HG02588 (cell line): ENCODE results near the gene ETFB.

Source experiments
- ATAC-seq: cut with Tn5 transposase; IDR thresholded peaks from one replicate; pipeline ENCODE4 v1.9.1; 2021; ENCODE audit warnings: mild to moderate bottlenecking, moderate library complexity; ENCODE audit not compliant: unreplicated experiment

The ETFB gene

DNA sequence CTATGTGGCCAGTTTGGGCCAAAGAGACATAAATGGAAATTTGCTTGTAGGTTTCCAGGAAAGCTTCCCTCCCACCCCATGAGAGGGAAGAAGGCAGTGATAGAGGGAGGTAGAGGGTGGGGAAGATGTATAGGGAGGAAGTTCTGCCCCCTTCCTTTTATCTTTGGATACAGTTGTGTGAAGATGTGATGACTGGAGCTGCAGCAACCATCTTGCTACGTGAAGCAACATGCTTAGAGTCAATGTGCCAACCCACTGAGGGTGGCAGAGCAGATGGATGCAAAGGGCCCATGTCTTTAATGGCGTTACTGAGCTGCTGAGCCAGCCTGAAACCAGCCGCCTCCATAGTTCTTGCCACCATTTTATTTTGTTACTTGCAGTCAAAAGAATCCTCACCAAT, 35.0 kb downstream of the ETFB start:
- ATAC-seq, result no peak

DNA sequence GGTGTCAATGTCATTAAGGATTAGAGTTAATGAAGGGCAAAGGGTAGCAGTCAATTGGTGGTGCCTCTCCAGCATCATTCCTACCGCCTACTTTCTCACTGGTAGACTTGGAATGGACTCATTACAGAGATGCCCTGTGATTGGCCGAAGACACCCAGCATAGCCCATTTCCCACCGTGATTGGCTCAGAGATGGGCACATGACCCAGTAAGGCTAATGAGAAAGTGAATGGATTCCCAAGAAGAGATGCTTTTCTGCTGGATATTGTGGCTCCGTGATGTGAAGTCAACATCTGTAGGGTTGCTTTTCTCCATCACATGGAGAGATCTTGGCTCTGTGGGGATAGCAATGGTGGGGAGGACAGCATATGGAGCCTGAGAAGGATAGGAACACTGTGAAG, 35.8 kb downstream of the ETFB start:
- ATAC-seq, result no peak

DNA sequence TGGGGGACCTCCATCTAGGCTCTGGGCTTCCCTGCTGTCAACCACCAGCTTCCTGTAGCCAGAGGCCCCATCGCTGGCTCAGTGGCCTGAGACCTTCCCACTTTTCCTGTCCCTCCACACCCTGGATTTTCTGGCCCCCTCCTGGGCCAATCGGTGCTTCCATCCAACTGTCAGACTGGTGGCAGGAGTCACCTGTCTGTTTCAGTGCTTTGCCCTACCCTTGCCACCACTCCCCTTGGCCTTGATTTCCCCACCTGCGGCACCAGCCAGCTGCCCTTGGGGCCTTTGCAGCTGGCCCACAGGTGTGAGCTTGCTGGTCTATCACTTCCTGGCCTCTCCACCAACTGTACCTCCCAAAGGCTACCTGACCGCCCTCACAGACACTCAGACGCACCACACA, 36.8 kb downstream of the ETFB start:
- no peak for ATAC-seq

DNA sequence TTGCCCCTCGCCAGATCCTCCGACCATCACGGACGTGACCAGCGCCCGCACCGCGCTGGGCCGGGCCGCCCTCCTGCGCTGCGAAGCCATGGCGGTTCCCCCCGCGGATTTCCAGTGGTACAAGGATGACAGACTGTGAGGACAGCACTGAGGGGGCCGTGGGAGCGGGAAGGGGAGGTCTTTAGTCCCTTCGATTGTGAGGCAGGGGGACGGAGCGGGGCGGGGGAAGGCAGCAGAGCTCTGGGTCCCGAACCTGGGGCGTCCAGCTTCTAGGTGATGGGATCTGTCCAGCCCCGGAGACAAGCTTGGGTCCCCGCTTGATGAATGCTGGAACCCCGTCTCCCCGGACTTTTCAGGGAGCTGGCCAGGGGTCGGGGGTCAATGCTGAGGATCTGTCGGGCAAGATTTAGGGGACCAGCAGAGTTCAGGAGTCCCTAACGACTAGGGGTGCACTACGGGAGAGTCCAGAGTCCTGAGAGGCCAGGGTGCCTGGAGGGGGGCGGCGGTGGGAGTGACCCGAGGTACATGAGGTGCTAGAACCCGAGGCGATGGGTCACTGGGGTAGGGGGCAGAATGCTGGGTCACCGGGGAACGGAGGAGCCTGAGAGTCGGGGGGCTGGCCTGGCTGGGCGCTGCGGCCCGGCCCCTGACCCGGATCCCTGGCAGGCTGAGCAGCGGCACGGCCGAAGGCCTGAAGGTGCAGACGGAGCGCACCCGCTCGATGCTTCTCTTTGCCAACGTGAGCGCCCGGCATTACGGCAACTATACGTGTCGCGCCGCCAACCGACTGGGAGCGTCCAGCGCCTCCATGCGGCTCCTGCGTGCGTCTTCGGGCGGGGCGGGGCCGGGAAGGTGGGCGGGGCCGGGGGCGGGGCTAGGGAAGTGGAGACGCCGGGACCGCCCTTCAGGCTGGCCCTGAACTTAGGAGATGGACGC, 38.9 kb downstream of the ETFB start:
- ATAC-seq, result no peak

DNA sequence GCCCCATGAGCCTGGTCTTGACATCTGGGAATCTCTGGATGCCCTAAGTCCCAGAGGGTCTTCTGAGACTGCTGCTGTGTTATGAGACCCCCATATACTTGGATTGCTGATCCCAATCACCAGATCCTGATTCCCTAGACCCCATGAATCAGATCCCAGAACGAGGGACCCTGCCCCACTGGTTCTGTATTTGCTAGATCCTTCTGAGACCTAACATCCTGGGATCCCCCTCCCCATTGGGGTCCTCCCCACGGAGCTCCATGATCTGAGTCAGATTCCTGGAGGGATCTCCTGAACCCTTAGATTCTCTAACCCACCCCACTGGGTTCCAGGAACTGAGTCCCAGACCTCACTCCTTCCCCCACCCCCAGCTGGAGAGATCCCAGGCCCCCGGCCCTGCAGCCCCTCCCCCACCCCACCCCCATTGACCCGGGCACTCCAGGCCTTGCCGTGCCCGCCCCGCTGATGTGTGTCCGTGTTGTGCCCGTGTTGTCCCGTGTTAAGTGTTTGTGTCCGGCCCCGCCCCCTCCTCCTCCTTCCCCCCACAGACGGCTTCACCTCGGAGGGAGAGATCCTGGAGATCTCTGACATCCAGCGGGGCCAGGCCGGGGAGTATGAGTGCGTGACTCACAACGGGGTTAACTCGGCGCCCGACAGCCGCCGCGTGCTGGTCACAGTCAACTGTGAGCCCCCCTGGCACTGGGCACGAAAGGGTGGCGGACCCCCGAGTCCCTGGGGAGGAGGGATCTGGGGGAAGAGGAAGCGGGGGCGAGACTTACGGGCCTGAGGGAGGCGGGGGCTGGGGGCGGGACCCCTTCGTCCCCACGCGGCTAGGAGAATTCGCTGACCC, 39.7 kb downstream of the ETFB start:
- ATAC-seq, result no peak

DNA sequence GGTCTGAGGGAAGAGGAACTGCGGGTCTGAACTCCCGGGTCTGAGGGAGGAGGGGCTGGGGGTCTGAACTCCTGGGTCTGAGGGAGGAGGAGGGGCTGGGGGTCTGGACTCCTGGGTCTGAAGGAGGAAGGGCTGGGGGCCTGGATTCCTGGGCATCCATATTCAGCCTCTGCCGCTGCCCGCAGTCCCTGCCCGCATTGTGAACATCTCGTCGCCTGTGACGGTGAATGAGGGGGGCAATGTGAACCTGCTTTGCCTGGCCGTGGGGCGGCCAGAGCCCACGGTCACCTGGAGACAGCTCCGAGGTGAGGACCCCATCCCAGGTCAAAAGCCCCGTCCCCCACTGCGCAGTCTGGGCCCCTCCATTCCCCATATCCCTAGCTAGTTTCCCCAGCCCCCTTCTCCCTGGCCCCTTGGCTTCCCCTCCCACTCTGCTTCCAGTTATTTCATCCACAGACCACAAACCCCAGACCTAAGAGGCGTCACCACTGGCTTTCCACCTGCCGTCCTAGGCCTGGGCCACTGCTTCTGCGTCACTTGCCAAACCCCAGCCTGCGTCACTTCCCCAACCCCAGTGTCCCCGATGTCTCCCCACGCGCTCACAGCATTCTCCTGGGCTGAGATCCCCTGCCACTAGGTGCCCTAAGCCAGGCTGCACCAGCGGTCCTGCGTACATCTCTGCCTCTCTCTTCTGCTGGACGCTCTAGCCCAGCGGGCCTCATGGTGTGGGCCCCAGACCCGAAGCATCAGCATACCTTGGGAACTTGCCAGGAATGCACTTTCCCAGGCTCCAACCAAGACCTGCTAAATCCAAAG, 40.8 kb downstream of the ETFB start:
- no peak for ATAC-seq

DNA sequence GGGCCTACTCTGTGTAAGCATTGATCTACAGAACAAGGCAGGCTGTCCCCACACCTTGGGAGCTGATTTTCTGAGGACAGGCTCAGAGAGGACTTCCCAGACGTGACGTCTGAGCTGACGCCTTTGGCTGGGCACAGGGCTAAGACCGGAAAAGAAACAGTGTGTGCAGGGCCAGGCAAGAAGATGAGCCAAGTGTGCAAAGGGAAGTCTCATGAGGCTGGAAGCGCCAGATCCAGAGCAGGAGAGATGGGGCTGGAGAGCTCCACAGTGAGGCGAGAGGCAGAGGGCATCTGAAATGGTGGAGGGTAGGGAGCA, 42.1 kb downstream of the ETFB start:
- no peak for ATAC-seq

DNA sequence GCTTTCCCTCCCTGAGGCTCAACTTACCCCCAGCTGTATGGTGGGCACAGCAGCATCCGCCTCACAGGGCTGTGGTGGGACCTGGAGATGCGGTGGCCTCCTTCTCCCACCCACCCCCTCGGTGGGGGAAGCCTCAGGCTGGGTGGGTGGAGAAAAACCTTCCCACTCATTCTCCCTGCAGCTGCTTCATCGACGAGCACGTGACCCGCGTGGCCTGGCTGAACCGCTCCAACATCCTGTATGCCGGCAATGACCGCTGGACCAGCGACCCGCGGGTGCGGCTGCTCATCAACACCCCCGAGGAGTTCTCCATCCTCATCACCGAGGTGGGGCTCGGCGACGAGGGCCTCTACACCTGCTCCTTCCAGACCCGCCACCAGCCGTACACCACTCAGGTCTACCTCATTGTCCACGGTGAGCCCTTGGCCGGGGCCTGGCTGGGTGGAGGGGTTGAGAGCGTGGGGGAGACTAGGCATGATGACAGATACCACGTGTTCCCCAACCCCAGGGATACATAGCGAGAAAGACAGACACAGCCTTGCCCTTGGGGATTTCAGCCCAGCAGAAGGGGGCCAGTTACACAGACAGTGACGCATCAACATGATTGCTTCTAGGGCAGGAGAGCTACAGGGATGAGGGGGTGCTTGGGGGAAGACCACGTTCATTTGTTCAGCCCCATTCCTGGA, 42.6 kb downstream of the ETFB start:
- ATAC-seq, result no peak

DNA sequence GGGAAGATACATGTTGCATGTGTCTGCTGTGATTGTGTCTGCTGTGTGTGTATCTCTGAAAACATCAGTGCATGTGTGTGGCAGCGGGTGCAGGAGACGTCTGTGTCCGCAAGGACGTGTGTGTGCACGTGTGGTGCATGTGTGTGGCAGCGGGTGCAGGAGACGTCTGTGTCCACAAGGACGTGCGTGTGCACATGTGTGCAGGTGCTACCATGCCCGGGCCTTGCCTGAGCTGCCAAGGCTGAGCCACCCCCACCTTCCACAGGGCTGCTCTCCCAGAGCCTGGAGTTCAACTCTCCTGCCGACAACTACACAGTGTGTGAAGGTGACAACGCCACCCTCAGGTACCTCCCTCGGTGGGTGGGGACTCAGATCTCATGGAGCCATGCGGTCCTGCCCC, 44.4 kb downstream of the ETFB start:
- no peak for ATAC-seq

DNA sequence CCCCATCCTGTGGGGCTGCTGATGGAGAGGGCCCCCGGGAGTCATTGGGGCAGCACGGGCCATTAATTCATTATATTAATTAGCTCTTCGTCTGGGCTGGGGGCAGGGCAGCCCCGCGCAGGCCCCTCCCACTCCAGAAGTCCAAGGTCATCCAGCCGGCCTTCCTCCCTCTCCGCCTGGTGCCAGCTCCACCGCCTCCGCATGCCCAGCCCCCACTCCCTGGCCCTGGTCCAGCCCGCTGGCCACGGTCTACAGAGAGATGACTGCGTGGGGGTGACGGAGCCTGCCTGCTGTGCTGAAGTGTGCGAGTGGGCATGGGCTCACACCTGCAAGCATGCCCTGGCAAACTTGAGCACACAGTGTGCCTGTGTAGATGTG, 45.9 kb downstream of the ETFB start:
- ATAC-seq, result no peak

DNA sequence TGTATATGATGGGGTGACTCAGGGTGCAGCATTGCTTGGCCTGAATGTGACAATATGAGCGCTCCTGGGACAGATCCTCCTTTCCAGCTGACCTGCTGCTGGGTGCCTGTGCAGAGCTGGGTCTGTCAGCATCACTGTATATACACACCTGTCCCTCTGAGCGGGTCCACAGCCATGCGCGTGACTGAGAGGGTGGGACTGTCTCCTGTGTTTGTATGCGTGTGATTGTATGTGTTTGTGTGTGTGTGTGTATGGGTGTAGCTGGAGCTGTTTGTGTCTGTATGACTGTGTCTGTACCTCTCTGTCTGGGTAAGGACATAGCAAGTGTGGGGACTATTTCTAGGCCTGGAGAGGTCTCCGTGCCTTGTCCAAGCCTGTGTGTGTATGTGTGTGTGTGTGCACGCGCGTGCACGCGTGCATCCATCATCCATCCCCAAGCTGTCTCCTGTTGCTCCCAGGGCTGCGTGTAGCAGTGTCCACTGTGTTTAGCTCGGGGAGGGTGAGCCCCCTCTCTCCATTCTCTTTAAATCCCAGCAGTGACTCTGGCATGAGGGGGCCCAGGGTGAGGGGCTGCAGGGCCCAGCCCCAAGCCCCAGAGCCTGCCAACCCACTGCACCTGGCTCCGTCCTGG, 46.4 kb downstream of the ETFB start:
- ATAC-seq, result no peak

DNA sequence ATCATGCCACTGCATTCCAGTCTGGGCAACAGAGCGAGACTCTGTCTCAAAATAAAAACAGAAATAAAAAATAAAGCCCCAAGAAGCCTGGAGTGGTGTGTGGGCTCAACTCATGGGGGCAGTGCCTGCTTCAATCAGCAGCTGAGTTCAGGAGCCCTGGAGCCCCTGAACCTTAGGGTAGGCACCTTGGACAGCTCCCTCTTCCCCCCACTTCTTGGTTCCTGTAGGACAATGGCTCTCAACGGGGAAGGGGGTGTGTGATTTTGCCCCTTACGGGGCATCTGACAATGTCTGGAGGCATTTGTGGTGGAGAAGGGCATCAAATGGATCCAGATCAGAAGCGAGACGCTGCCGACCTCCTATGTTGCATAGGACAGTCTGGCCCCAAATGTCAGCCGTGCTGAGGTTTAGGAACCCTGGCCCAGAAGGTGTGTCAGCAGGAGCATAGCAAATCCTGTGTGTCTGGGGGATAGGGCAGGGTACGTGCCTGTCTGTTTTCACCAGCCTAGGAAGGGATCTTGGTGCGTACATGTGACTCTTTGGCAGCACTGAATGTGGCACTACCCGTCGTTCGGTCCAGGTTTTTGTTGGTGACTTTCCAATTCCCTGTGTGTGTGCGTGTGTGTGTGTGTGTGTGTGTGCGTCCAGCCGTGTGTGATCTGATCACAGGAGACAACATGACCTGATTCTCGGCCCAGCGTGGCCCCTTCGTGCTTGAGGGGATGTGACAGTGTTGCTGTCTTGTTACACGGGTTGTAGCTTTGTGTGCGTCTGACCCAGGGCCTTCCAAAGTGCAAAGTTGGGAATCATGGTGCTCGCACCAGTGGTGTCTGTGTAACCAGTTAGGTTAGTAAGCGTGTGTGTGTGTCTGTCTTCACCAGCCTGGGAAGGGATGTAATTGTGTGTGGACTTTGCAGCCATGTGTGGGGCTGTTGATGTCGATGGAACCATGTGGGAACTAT, 47.2 kb downstream of the ETFB start:
- ATAC-seq, result no peak

DNA sequence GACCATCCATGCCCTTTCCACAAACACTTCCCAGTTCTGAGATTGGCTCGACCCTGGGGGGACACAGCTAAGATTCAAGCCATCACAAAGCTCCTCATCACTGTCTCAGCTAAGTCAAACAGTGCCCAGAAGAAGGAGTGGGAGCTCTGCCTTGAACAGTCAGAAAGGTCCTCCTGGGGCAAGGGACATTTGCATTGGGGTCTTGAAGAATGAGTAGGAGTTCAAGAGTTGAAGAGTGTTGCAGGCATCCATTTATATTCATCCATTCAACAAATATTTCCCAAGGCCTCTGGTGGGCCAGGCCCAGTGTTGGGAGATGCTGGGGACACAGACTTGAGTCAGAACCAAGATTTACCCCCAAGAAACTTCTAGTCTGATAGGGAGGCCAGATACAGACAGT, 48.2 kb downstream of the ETFB start:
- no peak for ATAC-seq

DNA sequence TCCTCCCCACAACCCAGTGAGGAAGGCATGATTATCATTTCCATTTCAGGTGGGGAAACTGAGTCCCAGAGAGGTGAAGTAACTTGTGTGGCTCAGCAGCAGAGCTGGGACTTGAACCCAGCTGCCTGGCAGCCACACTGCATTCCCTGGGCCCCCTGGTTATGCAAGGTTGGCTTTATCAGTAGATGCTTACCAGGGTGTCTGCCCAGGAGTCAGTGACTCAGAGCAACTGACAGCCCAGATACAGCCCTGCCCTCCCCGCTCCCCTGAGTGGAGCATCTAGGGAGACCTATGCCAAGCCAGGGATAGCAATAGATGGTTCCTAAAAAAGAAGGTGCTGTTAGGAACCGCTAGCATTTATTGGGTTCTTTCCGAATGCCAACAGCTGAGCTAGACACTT, 48.8 kb downstream of the ETFB start:
- ATAC-seq, result no peak

DNA sequence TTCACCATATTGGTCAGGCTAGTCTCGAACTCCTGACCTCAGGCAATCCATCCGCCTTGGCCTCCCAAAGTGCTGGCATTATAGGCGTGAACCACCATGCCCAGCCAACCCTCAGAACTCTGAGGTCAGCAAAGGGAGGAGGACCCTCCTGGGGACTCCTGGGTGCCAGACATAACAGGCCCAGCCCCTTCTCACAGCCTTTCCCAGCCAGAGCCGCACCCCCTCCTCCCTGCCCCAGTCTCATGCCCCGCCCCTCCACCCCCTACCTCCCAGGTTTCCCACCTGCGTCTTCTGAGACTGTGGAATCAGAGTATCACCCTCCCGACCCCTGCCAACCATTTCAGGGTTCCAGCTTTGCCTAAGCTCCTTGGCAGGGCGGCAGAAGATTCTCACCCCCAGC, 49.5 kb downstream of the ETFB start:
- no peak for ATAC-seq

DNA sequence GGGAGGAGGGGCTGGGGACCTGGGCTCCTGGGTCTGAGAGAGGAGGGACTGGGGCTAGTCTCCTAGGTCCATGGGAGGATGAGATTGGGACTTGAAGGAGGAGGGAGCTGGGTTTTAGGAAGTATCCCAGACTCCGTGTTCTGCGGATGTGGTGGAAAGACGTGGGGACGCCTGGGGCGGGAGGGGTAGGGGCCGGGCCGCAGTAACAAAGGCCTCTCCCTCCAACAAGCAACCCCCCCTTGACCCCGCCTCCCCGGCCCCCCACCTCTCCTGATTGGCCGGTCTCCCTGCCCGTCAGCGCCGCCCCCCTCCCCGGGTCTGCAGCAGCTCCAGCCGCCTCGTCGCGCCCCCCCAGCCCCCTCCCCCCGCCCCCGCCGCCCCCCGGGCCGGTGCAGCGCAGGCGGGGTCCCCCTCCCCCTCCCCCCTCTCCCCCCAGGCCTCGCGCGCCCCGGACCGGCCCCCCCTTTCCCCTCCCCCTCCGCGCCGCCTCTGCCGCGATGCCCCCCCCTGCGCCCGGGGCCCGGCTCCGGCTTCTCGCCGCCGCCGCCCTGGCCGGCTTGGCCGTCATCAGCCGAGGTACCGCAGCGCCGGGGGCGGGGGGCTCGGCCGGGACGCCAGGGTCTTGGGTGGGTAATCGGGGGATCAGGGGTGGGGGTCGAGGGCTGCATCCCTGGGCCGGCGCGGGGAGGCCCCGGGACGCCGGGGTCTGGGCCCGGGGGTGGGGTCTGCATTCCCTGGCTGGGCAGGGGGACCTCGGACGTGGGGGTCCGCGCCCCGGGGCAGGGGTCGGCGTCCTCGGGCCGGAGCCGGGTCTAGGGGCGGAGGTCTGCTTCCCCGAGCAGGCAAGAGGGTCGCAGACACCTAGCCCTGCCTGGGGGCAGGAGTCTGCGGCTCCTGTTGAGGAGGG, 54.6 kb downstream of the ETFB start, which contains the start of gene IGLON5:
TSS of gene IGLON5 (plus strand) at position 294 of the 907 bp plus-strand sequence. CDS start at position 498, 204 bp downstream.
- ATAC-seq, result no peak

DNA sequence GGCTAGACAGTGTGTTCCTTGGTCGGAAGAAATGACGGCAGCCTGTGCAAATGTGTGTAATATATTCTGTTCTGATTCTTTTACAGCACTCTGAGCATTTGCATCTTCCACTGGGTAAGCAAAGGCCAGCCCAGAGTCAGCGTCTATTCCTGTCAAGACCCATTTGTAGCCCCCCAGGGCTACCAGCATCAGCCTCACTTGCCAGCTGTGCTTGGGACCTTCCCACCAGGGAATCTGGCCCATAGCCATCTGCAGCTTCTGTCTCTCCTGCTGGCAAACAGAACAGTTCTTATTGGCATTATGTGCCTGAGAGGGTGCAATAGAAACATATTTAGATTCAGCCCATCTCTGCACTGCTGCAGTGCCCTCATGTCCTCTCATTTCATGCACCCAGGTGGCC, 60.7 kb downstream of the ETFB start:
- ATAC-seq, result no peak

DNA sequence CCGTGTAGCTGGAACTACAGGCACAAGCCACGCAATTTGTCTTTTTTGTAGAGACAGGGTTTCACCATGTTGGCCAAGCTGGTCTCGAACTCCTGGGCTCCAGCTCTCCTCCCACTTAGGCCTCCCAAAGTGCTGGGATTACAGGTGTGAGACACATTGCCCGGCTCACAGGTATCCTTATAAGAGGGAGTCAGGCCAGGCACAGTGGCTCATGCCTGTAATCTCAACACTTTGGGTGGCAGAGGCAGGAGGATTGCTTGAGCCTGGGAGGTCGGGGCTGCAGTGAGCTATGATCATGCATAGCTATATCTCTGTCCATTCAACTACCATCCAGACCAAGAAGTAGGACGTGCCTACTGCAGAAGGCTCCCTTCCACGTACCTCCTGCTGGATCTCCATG, 64.9 kb downstream of the ETFB start:
- no peak for ATAC-seq
